Neural cell (in vitro differentiated cells): ENCODE data around the gene NPAS3.

ENCODE experiments used
- CTCF ChIP-seq: fragments of 450-650 bp; IDR thresholded peaks from 2 replicates; pipeline ENCODE4 v1.5.1; 2014; ENCODE audit warnings: antibody characterized with exemption, mild to moderate bottlenecking, moderate library complexity; ENCODE audit not compliant: poor library complexity, severe bottlenecking
- EZH2 ChIP-seq: fragments of 200-600, 300-800 bp; shearing (Covaris generic), sonication (generic); IDR thresholded peaks from 2 replicates; pipeline ENCODE4 v1.6.1; 2014; ENCODE audit warnings: antibody characterized with exemption, low read length, borderline replicate concordance, mild to moderate bottlenecking; ENCODE audit not compliant: insufficient read depth, poor library complexity, severe bottlenecking
- POLR2AphosphoS5 ChIP-seq: IDR thresholded peaks from 2 replicates; pipeline ENCODE4 v1.6.1; 2012
- SMC3 ChIP-seq: fragments of 450-650 bp; conservative IDR thresholded peaks from 2 replicates; pipeline ENCODE4 v1.6.1; 2014; ENCODE audit warnings: antibody characterized with exemption, mild to moderate bottlenecking, moderate library complexity; ENCODE audit not compliant: poor library complexity
- TAF1 ChIP-seq: IDR thresholded peaks from 2 replicates; pipeline ENCODE4 v1.6.1; 2012; ENCODE audit warnings: low read depth

- no peak for TF ChIP-seq CTCF
- TF ChIP-seq POLR2AphosphoS5, result no peak
- TF ChIP-seq TAF1, result no peak
- no peak for TF ChIP-seq SMC3
- TF ChIP-seq EZH2, result no peak
These were observed 842.6 kb downstream of the NPAS3 start for GRCh38 chr14:33781236-33781635.
